HG03159 (cell line): ENCODE results near the gene GIPC1.
"Not testable (repeated sequence)": the region's sequence is repeated elsewhere in the genome, so short reads cannot be mapped to it uniquely, and the experiment has no call there.

Experiments
- ATAC-seq: cut with Tn5 transposase; IDR thresholded peaks from one replicate; pipeline ENCODE4 v1.9.1; 2021; ENCODE audit warnings: mild to moderate bottlenecking, moderate library complexity; ENCODE audit not compliant: unreplicated experiment

Gene GIPC1

DNA sequence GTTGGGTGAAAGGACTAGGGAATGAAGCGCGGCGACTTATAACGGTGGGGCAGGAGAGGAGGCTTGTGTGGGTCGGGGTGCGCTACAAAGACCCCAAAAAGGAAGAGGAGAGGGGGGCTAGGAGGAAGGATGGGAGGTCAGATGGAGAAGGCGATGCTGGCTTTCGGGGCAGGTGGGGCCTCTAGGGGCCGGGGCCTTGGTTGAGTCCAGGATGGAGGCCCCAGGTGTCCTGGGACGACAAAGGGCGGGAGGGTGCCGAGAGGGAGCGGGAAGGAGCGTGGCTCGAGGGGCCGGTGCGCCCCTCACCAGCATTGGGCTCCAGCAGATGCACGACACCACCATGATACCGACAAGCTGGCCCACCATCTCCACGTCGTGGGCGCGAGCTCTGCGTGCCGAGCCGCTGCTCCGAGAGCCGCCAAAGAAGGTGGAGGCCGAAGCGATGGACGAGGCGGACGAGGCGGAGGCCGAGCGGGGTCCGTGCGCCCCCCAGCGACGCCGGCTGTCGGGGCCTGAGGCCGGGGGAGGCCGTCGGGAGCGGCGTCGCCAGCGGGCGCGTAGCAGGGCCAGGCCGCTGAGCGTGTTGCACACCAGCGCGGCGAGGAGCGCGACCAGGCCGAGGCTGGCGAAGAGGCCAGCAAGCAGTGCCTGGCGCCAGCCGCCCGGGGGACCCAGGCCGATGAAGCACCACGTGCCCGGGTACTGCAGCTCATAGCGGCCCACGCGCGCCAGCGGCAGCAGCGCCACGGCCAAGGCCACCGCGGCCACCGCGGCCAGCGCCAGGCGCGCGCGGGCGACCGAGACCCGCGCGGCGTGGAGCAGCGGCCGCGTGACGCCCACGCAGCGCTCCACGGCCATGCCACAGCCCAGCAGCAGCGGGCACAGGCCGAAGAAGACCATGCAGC is 22.6 kb downstream of the GIPC1 start:
- no peak for ATAC-seq

DNA sequence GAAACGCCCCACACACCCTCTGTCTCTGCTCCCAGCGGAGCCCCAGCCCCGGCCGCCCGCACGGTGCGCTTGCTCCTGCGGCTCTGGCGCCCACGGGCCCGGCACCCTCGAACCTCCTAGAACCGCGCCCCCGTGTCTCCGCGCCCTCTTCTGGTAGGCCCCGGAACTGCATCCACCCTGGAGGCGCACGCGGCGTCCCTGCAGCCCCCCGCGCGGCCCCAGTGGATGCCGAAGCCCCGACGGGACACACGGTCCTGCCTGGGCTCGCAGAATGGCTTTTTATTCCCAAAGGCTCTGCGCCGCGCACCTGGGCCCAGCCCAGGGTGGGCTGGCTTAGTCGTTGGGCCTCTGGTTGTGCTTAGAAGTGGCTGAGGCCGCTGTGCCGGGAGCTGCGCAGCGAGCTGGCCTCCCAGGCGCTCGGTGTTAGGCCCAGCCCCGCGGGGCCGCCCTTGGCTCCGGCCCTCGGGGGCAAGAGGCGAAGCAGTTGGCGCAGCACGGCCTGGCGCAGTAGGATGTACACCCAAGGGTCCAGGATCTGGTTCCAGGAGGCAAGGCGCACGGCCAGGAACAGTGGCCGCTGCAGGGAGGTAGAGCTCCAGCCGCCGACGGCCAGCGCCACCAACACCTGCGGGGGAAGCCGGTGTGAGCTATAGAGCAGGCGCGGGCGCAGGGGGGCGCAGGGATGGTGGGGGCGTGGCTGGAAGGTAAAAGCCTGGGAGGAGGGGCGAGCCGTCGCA is 23.6 kb downstream of the GIPC1 start:
- ATAC-seq = no peak

DNA sequence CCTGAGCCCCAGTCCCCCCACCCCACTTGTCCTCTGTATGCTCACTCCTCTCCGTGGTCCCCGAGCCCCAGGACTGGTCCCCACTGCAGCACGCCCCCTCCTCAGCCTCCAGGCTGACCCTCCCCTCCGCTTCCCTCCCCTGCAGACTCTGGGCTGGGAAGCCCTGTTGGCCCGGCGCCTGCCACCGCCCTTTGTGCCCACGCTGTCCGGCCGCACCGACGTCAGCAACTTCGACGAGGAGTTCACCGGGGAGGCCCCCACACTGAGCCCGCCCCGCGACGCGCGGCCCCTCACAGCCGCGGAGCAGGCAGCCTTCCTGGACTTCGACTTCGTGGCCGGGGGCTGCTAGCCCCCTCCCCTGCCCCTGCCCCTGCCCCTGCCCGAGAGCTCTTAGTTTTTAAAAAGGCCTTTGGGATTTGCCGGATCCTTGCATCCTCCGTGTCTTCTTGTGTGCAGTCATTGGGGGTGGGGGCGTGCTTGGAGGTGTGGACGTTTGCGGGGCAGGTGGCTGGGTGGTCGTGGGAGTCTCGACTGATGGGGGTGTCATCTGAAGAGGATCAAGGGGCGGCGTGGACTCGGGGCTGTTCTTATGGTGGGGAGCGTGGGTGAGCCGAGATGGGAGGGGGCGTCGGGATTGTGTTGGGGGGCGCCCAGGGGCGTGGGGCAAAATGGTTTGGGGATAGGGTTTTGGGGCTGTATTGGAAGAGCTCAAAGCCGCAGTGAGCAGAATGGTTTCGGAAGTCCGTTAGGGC is 24.3 kb downstream of the GIPC1 start:
- ATAC-seq = no peak

DNA sequence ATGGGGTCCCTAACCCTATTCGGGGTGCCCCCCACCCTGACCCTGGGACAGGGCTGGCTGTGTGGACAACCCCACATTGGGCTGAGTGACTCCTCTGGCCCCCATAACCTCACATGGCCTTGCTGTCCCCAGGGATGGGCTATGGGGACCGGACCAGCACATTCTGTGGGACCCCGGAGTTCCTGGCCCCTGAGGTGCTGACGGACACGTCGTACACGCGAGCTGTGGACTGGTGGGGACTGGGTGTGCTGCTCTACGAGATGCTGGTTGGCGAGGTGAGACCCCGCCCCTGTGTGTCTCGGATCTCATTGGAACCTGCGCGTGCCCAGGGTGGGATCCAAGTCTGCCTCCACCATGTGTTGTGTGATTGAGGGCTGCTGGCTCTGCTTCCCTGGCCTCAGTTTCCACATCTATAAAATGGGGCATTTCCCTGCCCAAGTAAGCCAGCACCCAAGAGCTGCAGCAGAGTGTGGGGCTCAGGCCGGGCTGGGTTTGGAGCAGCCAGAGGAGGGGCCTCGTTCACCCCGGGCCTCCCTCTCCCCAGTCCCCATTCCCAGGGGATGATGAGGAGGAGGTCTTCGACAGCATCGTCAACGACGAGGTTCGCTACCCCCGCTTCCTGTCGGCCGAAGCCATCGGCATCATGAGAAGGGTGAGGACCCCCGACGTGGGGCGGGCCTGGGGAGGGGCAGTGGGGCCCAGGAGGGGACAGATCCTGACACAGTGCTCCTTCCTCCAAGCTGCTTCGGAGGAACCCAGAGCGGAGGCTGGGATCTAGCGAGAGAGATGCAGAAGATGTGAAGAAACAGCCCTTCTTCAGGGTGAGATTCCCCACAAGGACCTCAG is 25.7 kb downstream of the GIPC1 start:
- ATAC-seq = no peak

DNA sequence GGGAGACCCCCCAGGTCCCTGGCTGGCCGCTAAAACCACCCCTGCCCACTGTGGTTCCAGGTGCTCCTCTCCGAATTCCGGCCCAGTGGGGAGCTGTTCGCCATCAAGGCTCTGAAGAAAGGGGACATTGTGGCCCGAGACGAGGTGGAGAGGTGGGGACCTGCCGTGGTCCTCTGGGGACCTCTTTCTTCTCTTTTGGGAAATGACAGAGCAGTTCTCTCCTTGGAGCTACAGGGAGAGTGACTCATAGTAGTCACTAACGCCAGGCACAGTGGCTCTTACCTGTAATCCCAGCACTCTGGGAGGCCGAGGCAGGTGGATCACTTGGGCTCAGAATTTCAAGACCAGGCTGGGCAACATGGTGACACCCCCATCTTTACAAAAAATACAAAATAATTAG is 28.1 kb downstream of the GIPC1 start:
- ATAC-seq = no peak

DNA sequence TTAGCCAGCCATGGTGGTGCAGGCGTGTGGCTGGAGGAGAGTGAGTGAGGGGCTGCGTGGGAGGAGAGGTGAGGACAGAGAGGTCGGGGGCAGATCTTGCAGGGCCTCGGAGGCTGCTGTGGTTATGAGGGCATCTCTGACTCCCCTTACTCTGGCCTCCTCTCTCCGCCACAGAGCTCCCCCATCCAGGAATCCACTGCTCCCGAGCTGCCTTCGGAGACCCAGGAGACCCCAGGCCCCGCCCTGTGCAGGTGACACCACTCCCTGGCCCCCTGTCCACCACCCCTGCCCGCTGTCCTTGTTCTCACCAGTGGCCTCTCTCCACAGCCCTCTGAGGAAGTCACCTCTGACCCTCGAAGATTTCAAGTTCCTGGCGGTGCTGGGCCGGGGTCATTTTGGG is 28.5 kb downstream of the GIPC1 start:
- ATAC-seq = no peak

DNA sequence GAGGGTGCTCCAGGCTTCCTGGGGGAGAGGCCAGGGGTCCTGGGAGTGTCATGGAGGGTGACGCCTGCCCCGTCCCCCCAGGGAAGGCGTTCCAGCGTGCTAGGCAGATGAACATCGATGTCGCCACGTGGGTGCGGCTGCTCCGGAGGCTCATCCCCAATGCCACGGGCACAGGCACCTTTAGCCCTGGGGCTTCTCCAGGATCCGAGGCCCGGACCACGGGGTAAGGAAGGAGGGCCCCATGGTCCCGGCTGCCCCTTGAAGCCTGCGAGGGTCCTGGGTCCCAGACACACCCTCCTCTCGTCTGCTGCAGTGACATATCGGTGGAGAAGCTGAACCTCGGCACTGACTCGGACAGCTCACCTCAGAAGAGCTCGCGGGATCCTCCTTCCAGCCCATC is 32.2 kb downstream of the GIPC1 start:
- no peak for ATAC-seq

DNA sequence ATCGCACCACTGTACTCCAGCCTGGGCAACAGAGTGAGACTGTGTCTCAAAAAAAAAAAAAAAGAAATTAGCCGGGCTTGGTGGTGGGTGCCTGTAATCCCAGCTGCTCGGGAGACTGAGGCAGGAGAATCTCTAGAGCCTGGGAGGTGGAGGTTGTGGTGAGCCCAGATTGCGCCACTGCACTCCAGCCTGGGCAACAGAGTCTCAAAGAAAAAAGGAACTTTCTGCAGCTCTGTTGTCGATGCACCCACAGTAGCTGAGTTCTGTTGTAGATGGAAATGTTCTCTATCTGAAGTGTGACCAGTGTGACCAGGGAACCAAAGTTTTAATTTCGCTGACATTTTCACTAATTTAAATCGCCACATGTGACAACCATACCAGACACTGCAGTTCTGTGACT is 33.5 kb downstream of the GIPC1 start:
- not testable (repeated sequence) for ATAC-seq

DNA sequence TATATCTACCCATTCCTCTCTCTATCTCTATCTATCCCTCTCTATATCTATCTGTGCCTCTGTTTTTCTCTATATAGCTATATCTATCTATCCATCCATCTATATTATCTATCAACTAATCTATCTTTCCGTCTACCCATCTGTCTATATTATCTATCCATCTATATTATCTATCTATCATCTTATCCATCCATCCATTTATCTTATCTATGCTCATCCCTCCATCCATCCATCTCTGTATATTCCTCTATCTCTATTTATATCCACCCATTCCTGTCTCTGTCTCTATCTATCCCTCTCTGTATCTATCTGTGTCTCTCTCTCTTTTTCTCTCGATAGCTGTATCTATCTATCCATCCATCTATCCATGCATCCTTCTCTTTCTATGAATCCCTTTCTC is 35.0 kb downstream of the GIPC1 start:
- ATAC-seq = no peak

DNA sequence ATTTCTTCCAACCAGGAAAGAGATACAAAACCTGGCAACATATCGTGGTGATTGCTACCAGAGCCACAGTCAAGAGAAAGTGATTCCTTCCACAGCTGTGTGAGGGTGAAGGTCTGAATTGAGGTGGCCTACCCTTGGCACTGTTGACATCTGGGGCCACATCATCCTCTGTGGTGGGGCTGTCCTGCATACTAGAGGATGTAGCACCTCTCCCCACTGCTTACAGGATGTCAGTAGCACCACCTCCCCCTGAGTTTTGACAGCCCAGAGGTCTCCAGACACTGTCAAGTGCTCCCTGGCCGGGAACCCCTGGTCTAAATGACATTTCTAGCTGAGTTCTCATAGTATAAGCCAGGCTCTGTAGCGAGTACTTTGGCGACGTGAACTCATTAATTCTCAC is 36.2 kb downstream of the GIPC1 start:
- ATAC-seq = no peak

DNA sequence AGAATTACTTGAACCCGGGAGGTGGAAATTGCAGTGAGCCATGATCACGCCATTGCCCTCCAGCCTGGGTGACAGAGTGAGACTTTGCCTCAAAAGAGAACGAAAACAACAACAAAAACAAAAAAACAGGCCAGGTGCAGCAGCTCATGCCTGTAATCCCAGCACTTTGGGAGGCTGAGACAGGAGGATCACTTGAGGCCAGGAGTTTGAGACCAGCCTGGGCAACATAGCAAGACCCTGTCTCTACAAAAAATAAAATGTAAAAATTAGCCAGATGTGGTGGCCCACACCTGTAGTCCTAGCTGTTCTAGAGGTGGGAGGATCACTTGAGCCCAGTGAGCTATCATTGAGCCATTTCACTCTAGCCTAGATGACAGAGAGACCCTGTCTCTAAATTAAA is 43.6 kb downstream of the GIPC1 start:
- ATAC-seq = not testable (repeated sequence)

DNA sequence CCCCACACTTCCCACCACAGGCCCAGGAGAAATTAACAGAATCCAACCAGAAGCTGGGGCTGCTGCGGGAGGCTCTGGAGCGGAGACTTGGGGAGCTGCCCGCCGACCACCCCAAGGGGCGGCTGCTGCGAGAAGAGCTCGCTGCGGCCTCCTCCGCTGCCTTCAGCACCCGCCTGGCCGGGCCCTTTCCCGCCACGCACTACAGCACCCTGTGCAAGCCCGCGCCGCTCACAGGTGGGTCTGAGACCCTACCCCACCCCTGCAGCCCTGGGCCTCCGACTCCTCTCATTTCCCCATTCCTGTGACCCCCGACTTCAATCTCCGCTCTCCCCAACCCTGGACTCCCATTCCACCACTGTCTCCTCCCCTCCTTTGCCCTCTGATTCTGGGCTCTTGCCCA is 45.1 kb downstream of the GIPC1 start:
- no peak for ATAC-seq

DNA sequence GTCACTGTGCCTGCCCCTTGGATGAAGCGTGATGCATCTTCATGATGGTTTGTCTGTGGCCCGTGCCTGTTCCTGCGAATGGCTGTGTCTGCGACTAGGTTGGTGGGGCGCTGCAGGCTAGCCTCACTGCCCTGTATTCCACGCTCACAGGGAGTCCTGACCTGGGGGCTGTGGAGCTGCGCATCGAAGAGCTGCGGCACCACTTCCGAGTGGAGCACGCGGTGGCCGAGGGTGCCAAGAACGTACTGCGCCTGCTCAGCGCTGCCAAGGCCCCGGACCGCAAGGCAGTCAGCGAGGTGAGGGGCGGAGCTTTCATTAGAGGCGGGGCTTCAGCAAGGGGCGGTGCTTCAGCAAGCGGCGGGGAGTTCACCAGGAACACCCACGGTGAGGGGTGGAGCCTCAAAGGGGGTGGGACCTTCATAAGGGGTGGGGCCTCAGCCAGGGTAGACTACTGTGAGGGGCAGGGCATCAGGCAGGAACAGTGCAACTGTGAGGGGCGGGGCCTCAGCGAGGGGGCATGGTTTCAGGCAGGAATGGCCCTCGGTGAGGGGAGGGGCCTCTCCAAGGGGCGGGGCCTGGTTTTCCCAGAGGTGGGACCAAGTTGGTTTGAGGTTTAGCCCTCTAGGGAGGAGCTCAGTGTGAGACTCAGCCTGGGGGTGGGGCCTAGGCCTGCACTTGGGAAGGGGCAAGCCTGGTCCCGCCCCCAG is 45.6 kb downstream of the GIPC1 start:
- ATAC-seq = no peak

DNA sequence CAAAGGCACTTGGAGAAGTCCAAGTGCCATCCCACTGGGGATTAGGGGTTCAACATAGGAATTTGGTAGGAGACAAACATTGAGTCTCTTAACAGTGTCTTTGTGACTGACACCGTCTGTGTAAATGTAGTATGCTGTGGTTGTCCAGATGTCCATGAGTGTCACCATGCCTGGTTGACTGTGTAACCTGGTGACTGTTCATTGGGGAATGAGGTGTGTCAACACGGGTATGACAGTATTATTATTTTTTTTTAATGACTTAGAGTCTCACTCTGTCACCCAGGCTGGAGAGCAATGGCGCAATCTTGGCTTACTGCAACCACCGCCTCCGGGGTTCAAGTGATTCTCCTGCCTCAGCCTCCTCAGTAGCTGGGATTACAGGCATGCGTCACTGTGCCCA is 46.6 kb downstream of the GIPC1 start:
- ATAC-seq = no peak

DNA sequence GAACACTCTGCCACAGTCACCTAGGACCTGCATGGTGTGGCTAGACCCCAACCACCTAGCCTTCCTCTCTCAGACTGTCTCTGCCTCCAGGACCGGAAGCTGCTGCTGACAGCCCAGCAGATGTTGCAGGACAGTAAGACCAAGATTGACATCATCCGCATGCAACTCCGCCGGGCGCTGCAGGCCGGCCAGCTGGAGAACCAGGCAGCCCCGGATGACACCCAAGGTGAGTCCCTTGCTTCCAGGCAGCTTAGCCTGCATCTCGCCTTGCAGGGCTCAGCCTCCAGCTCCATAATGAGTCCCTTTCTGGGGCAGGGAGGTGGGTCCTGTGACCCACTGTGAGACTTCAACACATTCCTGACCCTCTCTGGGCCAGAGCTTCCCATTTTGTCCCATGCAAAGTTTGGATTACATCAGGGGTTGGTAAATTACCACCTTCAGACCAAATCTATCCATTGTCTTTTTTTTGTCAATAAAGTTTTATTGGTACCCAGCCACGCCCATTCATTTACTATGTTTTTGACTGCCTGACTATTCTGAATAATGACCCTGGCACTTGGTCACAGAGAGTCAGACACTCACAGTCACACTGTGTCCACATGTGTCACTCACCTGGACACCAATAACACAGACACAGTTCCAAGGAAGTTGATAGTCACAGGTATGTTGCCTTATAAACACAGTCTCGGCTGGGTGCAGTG is 49.4 kb downstream of the GIPC1 start:
- ATAC-seq = no peak

DNA sequence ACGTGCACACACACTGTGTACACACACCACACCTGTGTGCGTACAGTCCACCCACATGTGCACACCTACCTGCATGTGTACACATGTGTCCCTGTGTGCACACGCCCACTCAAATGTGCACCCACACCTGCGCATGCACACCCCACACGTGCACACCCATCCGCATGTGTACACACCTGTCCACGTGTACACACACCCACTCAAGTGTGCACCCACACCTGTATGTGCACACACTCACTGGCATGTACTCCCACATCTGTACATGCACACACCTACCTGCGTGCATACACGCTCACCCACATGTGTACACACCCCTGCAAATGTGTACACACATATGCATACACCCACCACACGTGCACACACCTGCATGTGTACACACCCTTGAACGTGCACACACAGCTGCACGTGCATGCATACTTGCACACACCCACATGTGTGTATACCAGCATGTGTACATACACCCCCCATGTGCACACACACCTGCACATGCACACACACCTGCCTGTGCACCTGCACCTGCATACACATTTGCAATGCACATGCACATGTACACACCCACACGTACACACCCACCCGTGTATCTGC is 52.2 kb downstream of the GIPC1 start:
- ATAC-seq = no peak

DNA sequence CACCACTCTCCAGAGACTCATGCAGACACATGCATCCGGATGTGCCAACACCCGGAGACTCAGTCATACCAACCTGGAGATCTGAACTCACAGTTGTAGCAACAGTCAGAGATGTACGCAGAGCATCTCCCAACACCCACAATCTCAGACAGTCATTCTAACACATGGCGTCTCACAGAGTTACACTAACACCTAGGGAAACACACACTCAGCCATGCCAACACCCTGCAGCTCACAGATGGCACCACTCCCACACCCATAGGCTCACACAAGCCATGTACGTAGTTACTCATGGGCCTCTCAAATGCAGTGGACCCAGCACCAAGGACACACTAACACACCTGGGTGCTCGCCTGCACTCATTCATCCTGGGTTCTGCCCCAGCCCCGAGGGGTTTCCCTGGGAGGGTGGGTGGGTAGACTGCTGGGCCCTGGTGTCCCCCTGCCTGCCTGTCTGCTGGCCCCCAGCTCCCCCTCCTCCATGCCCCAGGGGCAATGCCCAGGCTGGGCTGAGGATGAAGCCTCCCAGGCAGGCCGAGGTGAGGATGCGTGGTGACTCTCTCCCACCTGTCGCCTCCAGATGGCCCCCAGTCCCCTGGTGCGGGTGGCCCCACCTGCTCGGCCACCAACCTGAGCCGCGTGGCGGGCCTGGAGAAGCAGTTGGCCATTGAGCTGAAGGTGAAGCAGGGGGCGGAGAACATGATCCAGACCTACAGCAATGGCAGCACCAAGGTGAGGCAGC is 52.9 kb downstream of the GIPC1 start:
- ATAC-seq = no peak
